Cardiac muscle cell (in vitro differentiated cells and primary cell): ENCODE measurements around the gene CEP57. TPM values are rescaled to one million over a fixed set of nuclear protein-coding genes. Genes with fewer than 3 reads are reported as not detected.

Experiments used
- DNase-seq, 2 donors: peaks; one replicate each; pipeline versions ENCODE4 v3.0.0 to v3.0.0-alpha.2; 2010 to 2017; ENCODE audit warnings: low read depth in 1 of 2, low spot score in 1 of 2
- H3K27ac ChIP-seq: fragments of 200-600 bp; sonication (generic); 2 replicates; pipeline ENCODE4 v1.5.1; 2016
- H3K27me3 ChIP-seq: fragments of 200-600 bp; sonication (generic); 2 replicates; pipeline ENCODE4 v1.6.0; 2016; ENCODE audit warnings: control low read depth
- H3K36me3 ChIP-seq: fragments of 200-600 bp; sonication (generic); 2 replicates; pipeline ENCODE4 v1.5.1; 2016; ENCODE audit warnings: control low read depth
- H3K4me1 ChIP-seq: fragments of 200-600 bp; sonication (generic); 2 replicates; pipeline ENCODE4 v1.8.1; 2017; ENCODE audit warnings: low read depth, mild to moderate bottlenecking, mixed run types
- H3K4me3 ChIP-seq: fragments of 200-600 bp; sonication (generic); 2 replicates; pipeline ENCODE4 v1.5.1; 2016; ENCODE audit warnings: mild to moderate bottlenecking
- H3K9me3 ChIP-seq: fragments of 200-600 bp; sonication (generic); 2 replicates; pipeline ENCODE4 v1.5.1; 2017; ENCODE audit warnings: low read depth, mild to moderate bottlenecking, control low read depth
- polyA plus RNA-seq: library from polyadenylated mRNA; unstranded; fragments of >200 nt; fragmentation: Nextera tagmentation; extraction: Ambion mirVana; gene quantifications from 2 replicates; pipeline ENCODE4 v1.2.1, GENCODE V29; 2016
- total RNA-seq: library from RNA; depleted of rRNA; stranded (reverse); fragments of >200 nt; gene quantifications from 2 replicates; pipeline ENCODE4 v1.2.3, GENCODE V29; 2016
- TF ChIP-seq, protein P1 (sequence below): IDR thresholded peaks from 2 replicates; pipeline ENCODE4 v1.5.1; 2012; ENCODE audit warnings: low read depth, mild to moderate bottlenecking, low read length

The CEP57 gene
- total and polyA plus RNA-seq, 2 experiments from 2014 or later, result 57.1 to 75.6 TPM

DNA sequence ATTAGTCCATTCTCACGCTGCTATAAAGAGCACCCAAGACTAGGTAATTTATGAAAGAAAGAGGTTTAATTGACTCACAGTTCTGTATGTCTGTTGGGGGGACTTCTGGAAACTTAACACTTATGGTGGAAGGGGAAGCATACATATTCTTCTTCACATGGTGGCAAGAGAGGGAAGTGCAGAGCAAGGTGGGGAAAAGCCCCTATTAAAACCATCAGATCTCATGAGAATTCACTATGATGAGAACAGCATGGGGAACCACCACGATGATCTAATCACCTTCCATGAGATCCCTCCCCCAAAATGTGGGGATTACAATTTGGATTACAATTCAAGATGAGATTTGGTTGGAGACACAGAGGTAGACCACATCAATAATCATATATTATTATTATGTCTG is 25.7 kb downstream of the CEP57 start:
- Histone ChIP-seq H3K4me1 (no peaks in the 10 kb centered on the region), H3K9me3 (no peaks in the 10 kb centered on the region), H3K4me3 (no peak overlapping the region), H3K27me3 (no peaks in the 10 kb centered on the region), H3K27ac (no peak overlapping the region), H3K36me3 (peaks cover 35% of the 10 kb centered on the region)
- TF ChIP-seq, protein P1, sequence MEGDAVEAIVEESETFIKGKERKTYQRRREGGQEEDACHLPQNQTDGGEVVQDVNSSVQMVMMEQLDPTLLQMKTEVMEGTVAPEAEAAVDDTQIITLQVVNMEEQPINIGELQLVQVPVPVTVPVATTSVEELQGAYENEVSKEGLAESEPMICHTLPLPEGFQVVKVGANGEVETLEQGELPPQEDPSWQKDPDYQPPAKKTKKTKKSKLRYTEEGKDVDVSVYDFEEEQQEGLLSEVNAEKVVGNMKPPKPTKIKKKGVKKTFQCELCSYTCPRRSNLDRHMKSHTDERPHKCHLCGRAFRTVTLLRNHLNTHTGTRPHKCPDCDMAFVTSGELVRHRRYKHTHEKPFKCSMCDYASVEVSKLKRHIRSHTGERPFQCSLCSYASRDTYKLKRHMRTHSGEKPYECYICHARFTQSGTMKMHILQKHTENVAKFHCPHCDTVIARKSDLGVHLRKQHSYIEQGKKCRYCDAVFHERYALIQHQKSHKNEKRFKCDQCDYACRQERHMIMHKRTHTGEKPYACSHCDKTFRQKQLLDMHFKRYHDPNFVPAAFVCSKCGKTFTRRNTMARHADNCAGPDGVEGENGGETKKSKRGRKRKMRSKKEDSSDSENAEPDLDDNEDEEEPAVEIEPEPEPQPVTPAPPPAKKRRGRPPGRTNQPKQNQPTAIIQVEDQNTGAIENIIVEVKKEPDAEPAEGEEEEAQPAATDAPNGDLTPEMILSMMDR, result no peak
- DNase-seq, result no peak

DNA sequence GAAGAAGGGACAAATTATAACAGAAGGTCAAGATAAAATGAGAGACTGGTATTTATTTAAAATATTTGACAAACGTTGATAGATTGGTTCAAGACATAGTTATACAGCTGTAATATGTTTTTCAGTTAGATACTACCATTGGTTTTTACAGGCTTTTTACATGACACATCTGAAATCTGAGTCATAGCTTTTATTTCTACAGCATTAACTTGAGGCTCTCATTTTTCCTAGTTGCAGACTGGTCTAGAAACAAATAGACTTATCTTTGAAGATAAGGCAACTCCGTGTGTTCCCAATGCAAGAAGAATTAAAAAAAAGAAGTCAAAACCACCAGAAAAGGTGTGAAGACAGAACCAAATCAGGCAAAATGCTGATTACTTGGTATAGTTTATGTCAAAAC is 31.3 kb downstream of the CEP57 start:
- DNase-seq, result peak in 1 of 2 donors; percentile 55
- H3K36me3 ChIP-seq, result peaks cover 44% of the 10 kb centered on the region

DNA sequence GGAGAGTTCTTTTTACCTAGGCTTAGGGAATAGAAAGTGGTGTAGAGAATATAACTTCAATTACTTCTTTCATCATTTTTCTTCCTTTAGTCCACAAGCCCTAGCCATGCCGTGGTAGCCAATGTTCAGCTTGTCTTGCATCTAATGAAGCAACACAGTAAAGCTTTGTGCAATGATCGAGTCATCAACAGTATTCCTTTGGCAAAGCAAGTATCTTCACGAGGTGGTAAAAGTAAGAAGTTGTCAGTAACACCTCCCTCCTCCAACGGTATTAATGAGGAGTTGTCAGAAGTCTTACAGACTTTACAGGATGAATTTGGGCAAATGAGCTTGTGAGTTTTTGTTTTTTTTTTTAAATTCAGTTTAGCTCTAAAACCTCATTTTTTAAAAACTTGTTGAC is 37.4 kb downstream of the CEP57 start:
- TF ChIP-seq, protein P1, result no peak
- Histone ChIP-seq H3K27me3 (no peaks in the 10 kb centered on the region), H3K4me1 (no peaks in the 10 kb centered on the region), H3K4me3 (no peak overlapping the region), H3K27ac (no peak overlapping the region), H3K36me3 (peaks cover 58% of the 10 kb centered on the region), H3K9me3 (no peaks in the 10 kb centered on the region)
- peak in 1 of 2 donors; percentile 71 for DNase-seq

More for the DNA sequence above, 31.3 kb downstream of the CEP57 start:
- Histone ChIP-seq H3K27me3 (no peaks in the 10 kb centered on the region), H3K27ac (no peak overlapping the region), H3K4me3 (no peak overlapping the region), H3K9me3 (no peaks in the 10 kb centered on the region), H3K4me1 (no peaks in the 10 kb centered on the region)
- TF ChIP-seq, protein P1, result no peak

DNA sequence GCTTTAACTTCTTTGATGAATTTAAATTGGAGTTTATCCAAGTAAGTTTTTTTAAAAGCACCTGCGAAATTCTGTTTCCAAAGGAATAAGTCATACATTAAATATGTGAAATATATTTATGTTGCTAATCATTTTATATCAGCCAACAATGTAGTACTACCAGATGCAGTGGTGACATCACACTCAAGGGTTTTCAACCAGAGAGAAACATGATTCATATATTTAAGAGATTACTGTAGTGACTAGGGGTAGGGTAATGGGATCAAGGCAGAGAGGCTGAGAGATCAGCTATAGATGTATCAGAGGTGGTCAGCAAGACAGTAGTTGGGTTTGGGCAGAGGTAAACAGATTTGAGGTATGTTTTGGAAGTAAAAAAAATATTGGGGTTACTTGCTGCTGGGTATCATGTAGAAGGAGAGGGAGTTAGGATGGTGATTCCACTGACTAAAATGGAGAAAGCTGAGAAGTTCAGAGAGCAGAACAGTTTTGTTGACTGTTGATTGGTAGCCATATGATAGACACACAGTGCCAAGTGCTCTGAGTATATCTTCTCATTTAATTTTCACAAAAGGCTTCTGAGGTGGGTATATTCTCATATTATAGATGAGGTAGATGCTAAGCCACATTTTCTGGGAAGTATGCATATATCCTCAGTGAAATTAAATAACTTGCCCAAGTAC is 39.4 kb downstream of the CEP57 start:
- TF ChIP-seq, protein P1, result no peak
- H3K27me3 ChIP-seq, result no peaks in the 10 kb centered on the region
- H3K36me3 ChIP-seq, result peaks cover 63% of the 10 kb centered on the region
- H3K4me3 ChIP-seq, result no peak overlapping the region
- no peaks in the 10 kb centered on the region for H3K9me3 ChIP-seq
- H3K27ac ChIP-seq, result no peak overlapping the region
- no peaks in the 10 kb centered on the region for H3K4me1 ChIP-seq
- no peak for DNase-seq

DNA sequence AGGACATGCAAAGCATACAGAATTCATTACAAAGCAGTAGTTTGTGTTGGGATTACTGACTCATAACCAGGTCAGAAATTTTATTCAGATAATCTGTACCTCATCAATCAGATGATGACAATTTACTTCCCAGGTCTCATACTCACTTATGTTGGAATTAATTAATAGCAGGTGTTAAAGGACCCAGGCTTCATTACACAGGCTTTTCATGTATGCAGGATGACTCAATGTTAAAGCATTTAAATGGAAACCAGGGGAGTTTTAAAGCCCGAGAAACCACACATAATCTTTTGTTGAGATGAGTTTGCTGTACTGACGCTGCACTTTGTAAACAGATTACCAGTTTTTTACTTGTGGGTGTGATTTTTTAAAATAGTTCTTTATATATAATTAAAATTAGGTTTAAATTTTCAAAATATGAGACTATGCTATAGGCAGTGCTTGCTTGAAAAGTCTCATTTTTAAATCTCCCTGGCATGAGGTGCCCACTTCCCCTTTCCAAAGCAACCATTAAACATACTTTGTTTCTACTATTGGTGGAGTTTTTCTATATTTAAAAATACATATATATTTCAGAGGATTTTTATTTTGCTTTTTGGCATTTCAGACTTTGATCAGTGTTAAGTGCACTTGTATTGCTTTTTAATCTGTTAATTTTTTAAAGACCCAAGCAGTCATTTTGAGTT is 41.0 kb downstream of the CEP57 start:
- Histone ChIP-seq H3K27ac (no peak overlapping the region), H3K36me3 (peaks cover 67% of the 10 kb centered on the region), H3K27me3 (no peaks in the 10 kb centered on the region), H3K4me3 (no peak overlapping the region), H3K4me1 (no peaks in the 10 kb centered on the region), H3K9me3 (no peaks in the 10 kb centered on the region)
- DNase-seq, result peak in 1 of 2 donors; percentile 71
- TF ChIP-seq, protein P1, result no peak
